ENCODE measurements around the gene EMX1.

EMX1 gene

DNA sequence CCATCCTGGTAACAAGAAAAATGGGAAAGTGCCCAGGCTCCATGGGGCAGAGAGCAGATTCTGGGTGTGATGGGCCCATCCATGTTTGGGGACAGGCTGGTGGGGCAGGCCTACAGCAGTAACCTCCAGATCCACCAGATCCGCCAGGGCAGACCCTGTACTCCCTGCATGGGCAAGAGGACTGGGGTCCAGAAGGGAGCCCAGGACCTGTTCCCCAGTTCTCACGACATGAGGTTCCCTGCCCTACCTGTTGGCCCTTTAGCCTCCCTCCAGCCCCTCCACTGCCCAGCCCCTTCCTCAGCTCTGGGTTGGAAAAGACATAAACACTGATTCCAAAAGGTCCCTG is 38.7 kb downstream of the EMX1 start:
- no peak for DNase-seq (ENCODE audit: low spot score)
- no peak for FAIRE-seq

DNA sequence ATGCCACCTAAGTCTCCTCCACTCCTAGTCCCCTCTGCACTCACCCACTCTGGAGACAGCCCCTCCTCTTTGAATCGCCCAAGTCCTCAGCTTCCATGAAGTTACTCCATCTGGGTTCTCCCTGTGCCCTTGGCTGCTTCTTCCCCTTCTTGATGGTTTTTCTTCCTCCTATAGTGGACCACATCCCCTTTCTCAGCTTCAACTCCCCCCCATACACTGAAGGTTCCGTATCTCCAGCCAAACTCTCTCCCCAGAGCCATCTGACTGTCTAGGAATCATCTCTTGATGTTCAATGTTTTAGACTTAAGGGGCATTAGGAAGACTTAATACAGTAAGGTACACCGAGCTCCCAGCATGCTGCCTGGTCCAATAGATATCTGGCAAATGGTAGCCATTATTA is 39.6 kb downstream of the EMX1 start:
- no peak for FAIRE-seq
- no peak for DNase-seq (ENCODE audit: low spot score)

DNA sequence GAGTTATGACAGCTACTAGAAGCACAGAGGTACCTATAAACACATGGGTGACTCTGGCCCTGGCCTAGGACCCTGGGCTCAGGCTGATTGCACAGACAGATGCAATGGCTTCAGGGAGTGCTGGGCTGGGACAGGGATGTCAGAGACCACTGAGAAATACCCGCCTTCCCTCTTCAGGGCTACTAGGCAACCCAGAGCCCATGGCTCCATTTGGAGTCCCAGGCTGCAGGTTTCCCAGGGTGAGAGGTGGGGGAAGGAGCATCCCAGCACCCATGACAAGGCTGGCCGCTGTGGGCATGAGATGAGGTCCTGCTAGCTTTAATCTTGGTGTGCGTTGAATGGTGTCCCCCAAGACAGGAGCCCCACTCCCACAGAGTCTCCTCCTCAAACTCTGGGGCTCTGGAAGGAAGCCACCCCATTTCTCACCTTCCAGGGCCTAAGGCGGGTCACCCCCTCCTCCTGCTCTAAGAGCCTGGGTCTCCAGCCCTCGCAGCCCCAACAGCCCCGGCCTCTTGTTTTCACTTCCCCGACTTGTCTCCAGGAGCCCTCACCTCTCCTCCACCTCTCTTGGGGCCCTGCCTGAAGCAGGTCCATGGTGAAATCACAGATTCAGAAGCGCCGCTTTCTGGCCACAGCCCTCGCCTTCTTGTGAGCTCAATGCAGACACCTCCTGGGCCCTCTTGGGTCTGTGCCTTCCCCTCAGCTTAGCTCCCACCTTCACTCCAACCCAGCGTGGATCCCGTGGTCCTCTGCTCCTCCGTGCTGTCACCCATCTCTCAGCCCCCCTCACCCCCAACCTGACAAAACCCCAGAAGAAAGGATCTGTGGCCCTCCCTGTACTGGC is 41.4 kb downstream of the EMX1 start:
- FAIRE-seq (no peak), DNase-seq (ENCODE audit: low spot score) (no peak)

DNA sequence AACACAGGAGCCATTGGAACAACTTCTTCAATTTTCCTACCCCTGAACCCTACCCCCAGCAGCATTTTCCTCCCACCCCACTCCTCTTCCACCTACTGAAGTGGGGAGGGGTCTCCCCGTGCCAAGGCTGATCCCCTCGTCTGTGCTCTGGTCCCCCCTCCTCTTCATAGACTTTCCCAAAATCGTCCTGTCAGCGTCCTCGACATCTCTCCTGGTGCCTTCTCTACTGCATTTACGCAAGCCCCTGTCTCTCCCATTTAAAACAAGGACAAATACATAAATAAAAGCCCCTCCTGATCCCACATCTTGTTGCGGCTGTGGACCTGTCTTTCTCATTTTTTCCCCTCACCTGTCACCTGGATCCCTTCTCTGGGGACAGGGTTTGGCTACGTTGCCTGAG is 42.2 kb downstream of the EMX1 start:
- FAIRE-seq (no peak), DNase-seq (ENCODE audit: low spot score) (no peak)

DNA sequence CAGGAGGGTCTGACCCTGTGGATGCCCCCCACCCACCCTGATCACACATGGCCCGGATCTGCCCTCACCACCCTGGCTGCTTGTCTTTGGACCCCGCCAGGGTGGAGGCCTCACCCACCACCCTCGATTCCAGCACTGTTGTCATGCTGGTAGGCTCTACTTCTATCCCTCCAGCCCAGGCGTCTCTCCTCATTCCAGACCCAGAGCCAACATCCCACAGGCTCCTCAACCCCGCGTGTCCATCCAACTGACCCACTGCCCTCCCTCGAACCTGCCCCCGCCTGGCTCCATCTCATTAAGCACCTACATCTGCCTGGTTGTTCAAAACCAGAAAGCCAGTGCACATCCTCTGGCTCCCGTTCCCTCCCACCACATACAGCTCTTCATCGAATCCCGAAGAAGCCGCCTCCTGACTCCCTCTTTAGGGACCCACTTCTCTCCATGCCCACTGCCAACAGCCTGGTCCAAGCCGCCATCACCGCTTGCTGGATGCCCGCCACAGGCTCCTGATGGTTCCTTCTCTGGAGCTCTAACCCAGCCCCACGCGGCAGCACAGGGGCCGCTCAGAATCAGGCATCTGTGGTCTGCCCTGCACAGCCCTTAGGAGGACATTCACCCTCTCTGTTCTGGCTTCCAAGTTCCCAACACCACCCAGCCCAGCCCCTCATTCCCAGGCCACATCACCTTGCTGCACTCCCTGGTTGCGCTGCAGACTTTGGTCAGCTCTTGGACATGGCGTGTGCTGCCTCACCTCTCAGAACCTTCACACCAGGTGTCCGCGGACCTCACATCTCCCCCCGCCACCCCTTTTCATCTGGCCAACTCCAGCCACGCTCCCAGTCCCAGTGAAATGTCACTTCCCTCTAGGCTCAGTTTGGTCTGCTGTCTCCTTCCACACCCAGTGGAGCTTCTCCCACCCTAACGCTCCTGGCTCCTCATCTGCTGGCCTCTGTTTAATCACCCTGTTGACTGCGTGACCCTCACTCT is 43.0 kb downstream of the EMX1 start:
- FAIRE-seq (no peak), DNase-seq (ENCODE audit: low spot score) (no peak)

DNA sequence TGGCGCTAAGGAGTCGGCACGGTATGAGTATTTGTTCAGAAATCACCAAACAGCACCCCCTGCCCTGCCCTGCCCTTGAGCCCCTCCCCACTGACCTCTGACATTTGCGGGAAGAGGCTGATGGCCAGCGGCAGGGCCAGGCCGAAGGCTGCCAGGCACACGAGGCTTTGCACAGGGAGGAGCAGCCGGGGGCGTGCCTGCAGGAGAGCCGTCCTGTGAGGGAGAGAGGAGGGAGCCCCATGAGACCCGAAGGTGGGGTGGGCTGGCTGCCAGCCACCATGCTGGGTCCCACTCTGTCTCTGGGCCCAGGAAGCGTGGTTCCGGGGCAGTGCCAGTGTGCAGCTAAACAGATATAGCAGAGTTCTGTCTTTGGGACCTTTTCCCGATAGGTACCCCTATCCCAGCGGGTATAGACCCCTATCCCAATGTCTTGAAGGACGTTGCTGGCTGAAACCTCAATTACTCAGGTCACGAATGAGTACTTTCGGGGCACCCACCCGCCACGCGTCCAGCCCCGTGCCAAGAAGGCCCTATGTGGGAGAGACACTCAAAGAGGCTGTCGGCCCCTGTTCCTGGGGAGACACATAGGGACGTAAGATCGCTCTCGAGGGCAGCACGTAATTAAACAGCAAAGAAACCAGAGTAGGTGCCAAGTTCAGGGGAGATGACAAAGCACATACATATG is 43.9 kb downstream of the EMX1 start:
- FAIRE-seq: peak; percentile 30

DNA sequence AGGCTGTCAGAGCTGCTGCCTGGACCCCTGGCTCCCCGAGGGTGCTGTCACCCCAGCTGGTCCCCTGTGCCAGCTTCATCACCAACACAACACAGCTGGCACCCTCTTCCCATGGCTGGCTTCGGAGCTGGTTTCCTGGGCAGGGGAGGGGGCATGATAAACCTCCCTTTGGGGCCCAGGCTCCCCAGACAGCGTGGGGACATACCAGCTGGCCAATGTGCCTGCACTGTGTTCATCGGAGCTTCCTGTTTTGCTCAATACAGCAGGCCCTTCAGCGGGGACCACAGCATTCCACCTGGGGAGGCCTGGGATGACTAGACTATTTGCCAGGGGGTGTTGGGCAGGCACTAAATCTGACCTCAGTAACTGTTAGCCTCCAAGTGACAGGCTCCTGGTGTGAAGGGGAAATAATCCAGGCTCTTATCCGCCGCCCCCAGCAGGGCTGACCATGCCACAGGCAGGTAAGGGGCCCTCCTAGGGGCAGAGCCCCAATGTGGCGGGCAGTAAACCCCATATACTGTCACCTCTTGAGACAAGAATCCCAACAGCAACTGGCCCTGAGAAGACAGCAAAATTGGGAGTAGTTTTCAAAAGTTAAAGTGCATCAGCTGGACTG is 44.6 kb downstream of the EMX1 start:
- DNase-seq (ENCODE audit: low spot score): no peak
- FAIRE-seq: no peak

More for the DNA sequence above, 43.9 kb downstream of the EMX1 start:
- no peak for DNase-seq (ENCODE audit: low spot score)

DNA sequence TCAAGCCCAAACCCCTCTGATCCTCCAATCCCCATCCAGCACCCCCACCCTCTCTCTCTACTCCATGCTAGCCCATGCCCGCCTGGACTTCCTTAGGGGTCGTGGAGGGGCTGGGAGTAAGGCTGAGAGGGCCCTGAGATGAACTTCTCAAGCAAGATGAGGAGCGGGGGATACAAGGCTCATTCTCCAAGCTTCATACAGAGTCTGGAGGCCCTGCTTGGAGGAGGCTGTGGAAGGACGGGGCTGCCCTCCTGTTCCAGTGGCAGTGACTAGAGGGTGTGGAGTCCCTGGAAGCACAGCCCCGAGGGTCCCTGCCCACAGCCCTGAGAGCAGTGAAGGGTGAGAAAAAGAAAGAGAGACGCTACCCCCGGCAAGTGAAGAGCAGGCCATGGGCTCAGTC is 45.6 kb downstream of the EMX1 start:
- FAIRE-seq (no peak), DNase-seq (ENCODE audit: low spot score) (no peak)

DNA sequence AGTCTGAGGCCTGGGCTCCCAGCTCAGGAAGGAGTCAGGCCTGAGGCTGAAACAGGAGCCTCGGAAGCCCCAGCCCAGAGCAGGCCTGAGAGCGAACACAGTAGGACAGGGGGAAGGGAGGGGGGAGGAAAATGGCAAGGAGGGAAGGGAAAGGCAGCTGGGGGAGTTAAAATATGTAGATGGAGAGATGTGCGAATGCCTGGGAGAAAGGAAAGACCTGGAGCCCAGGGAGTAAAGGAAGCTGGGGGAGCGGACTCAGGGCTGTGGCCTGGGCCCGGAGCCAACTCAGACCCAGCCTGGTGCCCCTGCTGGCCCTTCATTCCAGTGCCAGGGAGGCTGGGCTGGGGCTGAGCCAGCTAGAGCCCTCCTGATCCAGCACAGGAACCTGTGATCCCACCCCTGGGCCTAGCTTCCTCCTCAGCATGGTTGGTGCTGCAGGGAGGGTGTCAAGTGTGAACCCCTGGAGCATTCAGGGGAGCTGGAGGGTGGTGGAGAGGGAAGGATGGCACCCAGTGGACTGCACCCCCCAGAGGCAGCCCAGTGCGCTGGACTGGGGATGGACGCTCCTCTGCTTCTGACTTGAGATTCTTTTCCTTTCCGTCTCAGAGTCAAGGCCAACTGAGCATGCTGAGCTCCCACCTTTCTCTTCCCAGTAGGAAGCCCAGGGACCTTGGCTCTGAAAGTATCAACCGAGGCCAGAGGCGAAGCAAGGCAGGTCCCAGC is 46.3 kb downstream of the EMX1 start:
- peak; percentile 37 for FAIRE-seq

DNA sequence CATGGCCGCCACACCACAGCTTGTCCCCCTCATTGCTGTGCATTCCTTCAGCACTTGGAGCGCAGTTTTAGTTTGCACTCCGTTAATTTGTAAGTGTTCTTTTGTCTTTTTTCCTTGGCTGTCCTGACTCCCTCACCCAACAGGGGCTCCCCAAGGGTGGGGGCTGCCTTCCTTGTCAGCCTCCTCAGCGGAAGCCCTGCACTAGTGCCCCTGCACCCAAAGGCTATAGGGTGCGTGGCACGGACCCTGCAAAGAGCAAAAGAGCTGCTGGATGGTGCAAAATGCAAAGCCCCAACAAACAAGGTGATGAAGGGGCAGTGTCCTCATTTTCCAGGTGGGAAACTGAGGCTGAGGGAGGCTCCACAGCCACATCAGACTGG is 46.8 kb downstream of the EMX1 start:
- DNase-seq (ENCODE audit: low spot score) (no peak), FAIRE-seq (no peak)

More for the DNA sequence above, 46.3 kb downstream of the EMX1 start:
- no peak for DNase-seq (ENCODE audit: low spot score)

DNA sequence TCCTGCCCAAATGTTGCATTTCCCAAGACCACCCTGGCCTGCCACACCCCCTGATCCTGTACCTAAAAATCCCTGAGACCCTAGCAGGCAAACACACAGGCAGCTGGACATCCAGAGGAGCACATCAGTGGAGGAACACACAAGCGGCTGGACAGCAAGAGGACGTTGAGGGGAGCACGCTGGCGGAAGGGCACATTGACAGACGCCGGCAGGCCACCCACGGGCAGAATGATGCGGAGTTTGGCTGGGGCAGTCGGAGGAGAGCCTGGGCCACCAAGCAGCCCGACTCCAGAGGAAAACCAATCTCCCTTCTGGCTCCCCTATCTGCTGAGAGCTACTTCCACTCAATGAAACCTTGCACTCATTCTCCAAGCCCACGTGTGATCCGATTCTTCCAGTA is 47.7 kb downstream of the EMX1 start:
- DNase-seq (ENCODE audit: low spot score) (no peak), FAIRE-seq (no peak)

DNA sequence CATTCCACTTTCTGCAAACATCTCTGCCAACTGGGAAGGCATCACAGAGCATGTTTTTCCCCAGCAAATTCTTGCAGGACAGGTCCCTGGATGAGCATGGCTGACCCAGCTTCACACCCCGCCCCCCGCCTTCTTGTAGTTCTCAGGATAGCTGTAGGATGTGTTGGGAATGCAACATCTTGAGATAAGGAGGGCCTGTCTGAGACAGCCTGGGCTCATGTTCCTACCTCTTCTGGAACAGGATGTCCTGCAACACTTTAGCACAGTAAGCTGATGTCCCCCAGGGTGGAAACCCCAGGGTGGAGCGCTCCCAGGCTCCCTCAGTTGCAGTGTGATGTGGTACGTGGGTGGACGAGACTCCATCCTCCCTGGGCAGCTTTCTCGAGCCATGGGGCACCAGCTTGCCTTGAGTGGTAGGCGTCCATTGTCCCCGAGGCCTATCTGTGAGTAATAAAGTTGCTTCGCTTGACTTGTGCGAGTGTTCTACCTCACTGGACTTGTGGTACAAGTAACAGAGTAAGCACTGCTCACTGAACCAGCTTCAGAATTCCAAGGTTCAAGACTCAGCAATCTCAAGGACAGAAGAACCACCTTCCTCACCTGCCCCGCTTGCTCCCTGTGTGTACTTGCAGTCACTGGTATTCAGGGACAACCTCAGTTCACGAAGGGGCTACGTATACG is 48.6 kb downstream of the EMX1 start:
- no peak for FAIRE-seq
- no peak for DNase-seq (ENCODE audit: low spot score)

DNA sequence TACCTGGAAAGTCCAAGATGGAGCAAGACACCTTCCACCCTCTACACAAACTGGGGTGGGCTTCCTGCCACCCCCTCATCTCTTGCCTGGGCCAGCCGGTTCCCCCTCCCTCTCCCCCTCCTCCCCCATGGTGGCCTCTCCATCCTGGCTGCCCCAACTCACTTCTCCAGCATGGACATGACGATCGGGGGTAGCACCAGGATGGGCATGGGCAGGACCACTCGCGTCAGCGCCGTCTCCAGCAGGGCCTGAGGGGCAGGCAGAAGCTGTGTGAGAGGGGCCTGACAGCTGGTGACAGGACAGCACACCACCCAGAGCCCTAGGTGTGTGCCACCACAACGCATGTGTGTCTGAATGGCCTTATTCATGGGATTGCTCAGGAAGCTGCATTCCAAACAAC is 51.0 kb downstream of the EMX1 start:
- DNase-seq (ENCODE audit: low spot score) (no peak), FAIRE-seq (no peak)

DNA sequence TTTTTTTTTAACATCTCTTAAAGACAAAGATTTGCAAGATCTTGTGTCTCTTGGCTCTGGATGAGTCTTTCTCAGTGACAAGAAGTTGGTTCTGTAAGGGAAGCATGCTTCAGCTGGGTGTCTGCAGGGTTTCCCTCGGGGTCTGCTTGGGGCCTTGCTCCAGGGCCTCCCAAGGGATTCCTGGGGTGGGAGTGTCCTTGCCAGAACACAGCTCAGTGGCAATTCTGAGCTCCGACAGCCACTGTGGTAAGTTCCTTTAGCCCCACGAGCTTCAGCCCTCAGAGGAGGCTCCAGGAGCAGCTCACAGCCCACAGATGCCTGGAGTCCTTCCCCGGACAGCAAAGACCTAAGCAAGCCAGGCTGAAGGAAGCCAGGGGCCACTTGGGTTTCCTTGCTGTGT is 52.4 kb downstream of the EMX1 start:
- DNase-seq (ENCODE audit: low spot score) (no peak), FAIRE-seq (no peak)

DNA sequence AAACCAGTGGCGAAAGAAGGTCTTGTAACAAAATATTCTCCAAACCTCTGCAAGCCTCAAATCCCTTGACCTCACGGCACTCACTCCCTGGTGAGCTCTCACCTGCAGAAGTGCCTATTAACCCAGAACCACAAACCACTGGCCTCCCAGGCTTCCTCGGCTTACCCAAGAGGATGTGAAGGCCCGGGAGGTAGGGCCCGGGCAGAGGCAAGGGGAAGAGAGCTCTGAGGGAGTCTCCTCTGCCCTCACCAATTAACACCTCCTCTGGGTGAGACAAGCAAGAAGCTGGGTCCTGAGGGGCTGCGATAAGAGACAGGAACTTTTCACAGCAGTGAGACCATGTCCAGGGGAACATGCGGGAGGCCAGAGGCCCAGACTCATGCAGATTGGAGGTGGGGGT is 53.7 kb downstream of the EMX1 start:
- FAIRE-seq (no peak), DNase-seq (ENCODE audit: low spot score) (no peak)

DNA sequence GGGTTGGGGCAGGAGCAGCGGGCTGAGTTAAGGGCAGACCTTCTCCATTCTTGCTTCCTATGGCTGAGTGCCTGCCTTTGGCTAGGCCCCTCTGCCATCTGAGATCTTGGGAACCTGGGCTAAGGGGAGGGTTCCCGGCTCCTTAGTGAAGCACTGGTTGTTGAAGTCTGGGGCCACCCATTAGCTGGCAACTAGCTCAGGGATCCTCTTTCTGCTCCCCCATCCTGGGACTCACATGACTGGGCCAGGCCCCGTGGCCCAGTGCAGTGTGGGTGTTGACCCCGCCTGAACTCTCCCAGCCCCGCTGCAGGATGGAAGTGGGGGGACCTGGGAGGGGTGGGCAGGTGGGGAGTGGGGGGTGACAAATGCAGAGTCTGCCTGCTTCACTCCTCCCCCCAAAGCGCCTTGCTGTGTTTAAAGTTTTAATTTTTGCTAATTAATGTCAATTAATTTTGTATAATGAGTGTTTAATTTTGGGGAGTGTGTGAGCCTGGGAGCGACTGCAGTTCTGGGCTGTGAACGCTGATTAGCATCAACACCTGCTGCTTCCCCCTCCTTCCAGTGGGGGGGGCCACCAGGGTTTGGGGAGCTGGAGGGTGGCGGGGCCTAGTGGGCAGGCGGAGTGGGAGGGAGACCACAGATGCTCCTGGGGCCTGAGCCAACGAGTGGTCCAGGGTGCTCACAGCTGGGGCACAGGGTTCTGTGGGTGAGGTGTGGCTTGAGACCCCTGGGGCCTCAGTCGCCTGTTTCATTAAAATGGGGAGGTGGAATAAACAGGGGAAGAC is 55.2 kb downstream of the EMX1 start:
- no peak for DNase-seq (ENCODE audit: low spot score)
- FAIRE-seq: no peak

DNA sequence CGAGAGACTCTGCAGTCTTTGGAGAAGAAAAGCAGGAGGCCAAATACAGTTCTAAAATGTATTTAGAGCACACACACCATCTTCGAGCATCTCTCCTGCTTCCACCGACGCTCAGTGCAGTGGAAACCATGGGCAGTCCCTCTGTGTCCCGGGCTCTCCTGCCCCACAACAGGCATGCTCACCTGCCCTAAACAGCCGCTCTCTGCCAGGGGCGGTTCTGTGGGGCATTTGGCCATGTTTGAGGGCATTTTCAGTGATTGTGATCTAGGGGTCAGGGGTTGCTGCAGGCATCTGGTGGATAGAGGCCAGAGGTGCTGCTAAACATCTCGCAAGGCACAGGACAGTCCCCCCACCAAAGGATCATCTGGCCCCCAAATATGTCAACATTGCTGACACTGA is 55.8 kb downstream of the EMX1 start:
- DNase-seq (ENCODE audit: low spot score) (no peak), FAIRE-seq (no peak)

DNA sequence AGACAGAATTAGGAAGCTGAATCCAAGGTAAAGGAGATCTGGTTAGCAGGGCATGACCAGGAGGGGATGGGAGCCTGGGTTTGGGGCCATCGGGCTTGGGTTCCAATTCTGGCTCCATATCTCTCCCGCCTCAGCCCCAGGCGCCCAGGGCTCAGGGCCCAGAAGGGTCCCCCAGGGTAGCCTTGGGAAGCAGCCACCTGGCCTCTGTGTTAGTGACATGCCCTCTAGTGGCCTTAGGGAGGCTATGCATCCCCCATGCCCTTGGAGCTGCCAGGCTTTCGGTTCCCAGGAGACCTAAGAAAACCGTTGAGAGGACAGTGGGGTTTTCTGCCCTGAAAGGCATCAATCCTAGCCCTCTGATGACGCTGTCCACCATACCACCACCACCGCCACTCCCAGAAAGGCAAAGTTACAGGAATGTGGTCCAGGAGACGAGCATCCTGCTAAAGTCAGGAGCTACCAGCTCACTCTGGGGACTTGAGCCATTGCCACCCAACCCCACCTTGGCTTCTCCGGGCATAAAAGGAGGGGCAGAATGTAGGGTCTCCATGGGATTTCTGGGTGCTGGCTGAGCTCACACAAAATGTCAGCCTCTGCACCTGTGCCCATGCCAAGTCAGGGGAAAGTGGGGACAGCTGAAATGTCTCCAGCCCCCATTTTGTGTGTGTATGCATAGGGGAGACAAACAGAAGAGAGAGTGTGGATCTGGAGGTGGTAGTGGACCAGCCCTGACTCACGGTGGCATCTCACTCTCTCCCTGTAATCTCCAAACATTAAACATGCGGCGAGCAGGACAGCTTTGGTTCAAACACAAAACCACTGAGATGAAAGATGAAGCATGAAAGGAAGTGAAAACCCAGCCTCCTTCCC is 56.5 kb downstream of the EMX1 start:
- FAIRE-seq (no peak), DNase-seq (ENCODE audit: low spot score) (peak; percentile 89)

DNA sequence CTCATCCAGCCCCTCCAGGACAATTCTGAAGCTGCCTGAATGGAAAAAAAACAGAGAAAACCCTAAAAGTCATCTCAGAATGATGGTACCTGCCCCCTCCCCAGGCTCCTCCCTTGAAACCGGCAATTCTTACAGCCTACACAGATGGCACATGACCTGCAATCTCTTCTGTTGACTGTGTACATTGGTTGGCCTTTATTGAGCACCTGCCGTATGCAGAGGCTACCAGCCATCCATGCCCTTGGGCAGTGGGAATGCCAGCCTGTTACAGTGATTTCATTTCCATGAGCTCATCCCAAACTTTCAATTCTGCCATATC is 57.1 kb downstream of the EMX1 start:
- DNase-seq (ENCODE audit: low spot score) (no peak), FAIRE-seq (no peak)

Data from urothelium cell line (cell line).